DMS 273 (cell line): Measurements from ENCODE around the gene IFI30.

Experiments used
- DNase-seq: peaks from one replicate; lab custom pipeline; 2025; ENCODE audit not compliant: unreplicated experiment; lab: John Stamatoyannopoulos, UW

IFI30 gene

DNA sequence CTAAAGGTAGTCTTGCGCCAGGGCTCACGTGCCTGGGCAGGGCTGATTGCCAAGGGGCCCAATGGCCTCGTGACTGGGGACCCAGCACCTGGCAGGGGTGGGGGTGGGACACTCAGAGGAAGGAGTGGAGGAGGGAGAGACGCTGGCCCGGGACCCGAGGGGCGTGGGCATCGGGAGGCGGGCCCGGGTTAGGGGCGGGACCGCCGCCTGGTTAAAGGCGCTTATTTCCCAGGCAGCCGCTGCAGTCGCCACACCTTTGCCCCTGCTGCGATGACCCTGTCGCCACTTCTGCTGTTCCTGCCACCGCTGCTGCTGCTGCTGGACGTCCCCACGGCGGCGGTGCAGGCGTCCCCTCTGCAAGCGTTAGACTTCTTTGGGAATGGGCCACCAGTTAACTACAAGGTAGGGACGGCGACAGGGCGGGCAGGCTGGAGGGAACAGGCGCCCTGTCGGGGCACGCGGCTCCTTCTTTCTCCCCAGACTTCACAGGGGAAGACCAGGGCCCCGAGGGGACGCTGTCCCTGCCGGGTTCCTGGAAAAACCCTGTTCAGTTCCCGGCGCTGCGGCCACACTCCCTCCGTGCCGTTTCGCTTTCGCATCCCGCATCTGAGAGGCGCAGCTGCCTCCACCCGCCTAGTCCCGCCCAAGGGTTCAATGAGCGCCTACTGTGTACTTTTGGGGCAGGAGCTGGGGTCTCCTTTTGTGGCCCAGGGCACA is at the start of gene IFI30:
Gene IFI30 (plus strand): TSS at position 242 of the 717 bp plus-strand sequence. CDS start 29 bp downstream, at position 271.
- peak; percentile 94 for DNase-seq

DNA sequence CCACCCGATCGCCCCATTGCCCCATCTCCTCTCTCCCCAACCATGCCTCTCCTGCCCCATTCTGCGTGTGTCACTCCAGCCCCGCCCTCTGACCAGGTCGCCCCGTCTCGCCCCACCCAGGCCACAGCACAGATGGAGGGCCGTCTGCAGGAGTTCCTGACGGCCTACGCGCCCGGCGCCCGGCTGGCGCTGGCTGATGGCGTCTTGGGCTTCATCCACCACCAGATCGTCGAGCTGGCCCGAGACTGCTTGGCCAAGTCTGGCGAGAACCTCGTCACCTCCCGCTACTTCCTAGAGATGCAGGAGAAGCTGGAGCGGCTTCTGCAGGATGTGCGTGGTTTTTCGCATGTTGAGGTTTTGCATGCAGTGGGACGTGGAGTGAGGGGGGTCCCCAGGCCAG is 49.8 kb upstream of the IFI30 start:
- no peak for DNase-seq

DNA sequence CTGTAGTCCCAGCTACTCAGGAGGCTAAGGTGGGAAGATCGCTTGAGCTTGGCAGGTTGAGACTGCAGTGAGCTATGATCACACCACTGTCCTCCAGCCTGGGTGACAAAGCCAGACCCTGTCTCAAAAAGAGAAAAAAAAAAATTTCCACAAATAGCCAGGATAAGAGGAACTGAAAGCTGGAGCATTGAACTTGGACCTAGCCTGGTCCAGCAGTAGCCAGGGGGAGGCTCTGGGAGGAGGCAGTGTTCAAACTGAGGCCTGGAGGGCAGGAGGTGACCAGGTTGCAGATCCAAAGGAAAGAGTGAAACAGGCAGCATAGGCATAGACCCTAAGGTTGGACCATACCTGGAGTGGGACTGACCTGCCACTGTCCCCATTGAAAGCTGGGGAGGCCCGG is 47.5 kb upstream of the IFI30 start:
- DNase-seq: no peak

DNA sequence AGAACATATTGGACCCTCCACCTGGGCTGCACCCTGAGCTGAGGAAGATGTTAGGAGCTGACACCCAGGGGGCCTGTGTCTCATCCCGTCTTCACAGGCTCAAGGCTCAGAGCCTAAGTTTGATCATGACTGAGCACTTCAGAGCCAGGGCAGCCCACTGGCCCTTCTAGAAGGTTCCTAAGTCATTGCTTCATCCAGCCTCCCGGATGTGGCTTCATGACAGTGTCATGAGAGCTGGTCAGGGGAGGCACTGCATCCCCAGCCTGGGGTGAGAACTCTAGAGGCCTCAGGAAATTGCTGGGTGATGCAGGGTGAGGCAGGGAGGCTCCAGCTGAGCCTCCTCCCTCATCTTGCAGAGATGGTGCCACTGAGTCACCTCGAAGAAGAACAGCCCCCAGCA is 45.6 kb upstream of the IFI30 start:
- DNase-seq: no peak

DNA sequence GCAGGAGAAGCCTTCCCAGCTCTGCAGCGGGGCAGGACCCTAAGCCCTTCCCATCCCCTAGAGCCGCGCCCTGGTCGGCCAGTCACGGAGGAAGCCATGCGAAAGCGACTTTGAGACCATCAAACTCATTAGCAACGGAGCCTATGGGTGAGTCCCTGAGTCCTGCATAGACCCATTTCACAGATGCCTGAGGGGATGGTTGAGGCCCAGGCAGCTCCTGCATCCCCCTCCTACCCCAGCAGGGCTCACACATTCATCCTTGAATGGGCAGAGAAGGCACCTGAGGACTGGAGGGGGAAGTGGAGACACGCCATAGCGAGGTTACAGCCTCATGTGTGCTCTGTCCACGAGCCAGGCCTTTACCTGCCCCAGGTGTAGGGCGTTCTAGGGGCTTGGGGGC is 44.8 kb upstream of the IFI30 start:
- no peak for DNase-seq

DNA sequence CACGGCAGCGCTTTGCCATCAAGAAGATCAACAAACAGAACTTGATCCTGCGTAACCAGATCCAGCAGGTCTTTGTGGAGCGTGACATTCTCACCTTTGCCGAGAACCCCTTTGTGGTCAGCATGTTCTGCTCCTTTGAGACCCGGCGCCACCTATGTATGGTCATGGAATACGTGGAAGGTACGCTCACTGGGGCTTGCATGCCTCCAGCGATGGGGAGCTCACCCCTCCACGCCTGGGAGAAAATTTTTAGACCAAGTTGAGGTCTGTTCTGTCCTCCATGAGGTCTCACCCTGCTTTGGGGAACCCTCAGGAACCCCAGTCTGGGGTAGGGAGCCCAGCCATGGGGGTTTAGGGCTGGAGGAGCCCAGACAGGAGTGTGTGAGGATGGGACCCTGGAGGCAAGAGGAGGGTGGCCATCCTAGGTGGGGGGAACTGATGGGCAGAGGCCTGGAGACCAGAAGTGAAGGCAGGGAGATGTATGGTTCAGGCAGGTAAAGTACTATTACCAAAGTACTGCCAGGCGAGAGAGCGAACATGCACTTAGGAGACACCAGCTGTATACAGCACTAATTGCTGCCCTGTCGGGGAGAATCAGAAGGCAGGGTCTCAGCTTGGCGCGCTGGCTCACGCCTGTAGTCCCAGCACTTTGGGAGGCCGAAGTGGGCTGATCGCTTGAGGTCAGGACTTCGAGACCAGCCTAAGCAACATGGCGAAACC is 42.9 kb upstream of the IFI30 start:
- DNase-seq: no peak

DNA sequence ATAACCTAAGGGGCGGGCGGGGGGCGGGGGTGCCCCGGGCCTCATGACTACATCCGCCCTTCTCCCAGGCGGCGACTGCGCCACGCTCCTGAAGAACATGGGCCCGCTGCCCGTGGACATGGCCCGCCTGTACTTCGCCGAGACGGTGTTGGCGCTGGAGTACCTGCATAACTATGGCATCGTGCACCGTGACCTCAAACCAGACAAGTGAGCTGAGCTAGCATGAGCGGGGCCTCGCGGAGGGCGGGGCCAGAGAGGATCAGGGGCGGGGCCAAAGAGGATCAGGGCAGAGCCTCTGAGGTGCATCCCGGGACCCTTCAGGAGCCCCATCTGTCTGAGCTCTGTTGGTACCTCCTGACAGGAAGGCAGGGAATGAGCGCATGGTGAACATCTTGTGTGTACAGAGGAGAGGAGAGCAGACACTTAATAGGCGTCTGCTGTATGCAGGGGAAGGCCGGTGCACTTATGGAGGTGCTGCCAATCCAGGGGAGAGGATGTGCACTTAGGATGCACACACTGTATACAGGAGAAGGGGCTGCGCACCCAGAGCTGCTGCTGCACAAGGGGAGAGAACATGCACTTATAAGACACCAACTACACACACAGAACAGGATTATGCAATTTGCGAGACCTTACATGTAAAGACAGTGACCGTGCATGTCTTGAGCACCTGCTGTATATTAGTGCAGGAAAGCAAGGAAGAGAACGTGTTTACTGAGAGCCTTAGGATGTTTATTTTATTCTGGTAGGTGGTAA is 41.6 kb upstream of the IFI30 start:
- peak; percentile 53 for DNase-seq

DNA sequence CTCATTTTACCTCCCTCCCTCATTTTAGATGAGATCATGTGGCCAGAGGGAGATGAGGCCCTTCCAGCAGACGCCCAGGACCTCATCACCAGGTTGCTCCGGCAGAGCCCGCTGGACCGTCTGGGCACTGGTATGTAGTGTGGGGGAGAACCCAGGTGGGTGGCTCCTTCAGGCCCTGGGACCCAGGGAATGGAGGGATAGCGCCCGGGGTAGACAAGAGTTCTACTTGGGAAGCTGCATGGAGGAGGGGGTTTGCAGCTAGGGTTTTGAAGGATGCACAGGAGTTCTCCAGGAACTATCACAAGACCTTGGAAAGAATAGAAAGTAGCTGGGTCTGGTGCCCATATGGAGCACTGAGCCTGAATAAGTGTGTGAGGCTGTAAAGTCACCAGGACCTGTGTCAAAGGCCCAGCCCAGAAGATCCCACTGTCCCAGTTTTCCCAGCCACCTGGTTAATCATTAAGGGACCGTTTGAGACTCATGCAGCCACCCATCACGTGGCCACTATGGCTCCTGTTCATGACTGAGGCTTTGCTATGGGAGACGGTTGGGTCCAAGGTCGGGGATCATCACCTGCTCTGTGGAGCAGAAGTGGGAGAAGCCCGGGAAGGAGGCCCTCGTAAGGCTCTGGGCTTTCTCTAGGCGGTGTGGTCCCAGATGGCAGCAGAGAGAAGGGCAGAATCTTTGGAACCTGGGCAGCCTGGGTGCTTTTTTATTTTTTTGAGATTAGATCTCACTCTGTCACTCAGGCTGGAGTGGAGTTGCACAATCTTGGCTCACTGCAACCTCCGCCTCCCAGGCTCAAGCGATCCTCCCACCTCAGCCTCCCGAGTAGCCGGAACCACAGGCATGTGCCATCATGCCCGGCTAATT is 37.7 kb upstream of the IFI30 start:
- no peak for DNase-seq

DNA sequence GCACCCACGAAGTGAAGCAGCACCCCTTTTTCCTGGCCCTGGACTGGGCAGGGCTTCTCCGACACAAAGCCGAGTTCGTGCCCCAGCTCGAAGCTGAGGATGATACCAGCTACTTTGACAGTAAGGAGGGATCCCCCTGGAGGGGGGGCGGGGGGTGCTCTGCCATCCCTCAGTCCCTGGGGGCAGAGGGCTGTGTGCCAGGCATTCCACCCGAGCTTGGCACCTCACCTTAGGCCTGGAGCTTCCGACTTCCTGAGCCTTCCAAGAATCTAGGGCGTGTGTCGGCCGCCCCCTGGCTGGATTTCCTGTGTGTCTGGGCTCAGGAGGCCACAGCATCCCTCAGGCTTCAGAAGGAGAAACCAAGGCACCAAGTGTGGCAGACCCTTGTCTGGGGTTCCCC is 36.4 kb upstream of the IFI30 start:
- DNase-seq: no peak

DNA sequence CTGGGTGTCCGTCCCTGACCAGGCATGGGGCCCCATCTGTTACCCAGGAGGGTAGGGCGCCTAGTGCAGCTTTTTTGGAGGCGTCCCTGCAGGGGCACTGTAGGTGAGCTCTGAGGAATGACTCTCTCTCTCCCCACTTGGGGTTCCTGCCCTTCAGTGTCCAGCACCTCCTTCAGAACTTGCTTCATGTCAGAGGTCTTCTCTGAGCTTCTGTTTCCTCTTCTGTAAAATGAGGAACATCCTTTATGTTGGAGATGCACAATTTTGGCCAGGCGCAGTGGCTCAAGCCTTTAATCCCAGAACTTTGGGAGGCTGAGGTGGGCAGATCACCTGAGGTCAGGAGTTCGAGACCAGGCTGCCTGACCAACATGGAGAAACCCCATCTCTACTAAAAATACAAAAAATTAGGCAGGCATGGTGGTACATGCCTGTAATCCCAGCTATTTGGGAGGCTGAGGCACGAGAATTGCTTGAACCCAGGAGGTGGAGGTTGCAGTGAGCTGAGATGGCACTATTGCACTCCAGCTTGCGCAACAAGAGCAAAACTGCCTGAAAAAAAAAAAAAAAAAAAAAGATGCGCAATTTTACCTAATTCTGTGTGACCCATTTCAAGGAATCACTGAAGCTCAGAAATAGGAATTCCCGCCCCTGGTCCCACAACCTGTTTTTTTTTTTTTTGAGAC is 35.8 kb upstream of the IFI30 start:
- DNase-seq: no peak

DNA sequence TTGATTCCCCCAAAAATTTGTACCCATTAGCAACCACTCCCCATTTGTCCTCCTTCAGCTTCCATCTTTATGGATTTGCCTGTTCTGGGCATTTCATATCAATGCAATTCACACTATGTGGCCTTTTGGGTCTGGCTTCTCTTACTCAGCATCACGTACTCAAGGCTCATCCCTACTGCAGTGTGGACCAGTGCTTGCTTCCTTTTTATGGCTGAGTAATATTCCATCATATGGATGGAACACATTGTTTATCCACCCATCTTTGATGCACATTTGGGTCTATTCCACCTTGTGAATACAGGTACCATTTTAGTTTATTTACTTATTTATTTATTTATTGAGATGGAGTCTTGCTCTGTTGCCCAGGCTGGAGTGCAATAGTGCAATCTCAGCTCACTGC is 33.1 kb upstream of the IFI30 start:
- no peak for DNase-seq

DNA sequence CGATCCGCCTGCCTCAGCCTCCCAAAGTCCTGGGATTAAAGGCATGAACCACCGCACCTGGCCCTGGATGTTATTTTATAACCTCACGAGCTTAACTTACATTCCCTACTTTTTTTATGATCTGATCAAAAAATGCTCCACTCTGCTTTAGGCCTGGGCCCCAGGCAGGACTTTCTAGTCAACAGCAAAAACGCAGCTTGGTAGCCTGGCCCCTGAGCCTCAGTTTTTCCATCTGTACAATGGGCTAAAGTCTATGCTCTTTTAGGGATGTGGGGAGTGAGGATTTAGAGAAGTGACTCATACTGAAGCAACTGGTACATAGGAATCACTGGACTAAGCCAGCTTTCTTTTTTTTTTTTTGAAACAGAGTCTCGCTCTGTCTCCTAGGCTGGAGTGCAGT is 32.6 kb upstream of the IFI30 start:
- DNase-seq: no peak

DNA sequence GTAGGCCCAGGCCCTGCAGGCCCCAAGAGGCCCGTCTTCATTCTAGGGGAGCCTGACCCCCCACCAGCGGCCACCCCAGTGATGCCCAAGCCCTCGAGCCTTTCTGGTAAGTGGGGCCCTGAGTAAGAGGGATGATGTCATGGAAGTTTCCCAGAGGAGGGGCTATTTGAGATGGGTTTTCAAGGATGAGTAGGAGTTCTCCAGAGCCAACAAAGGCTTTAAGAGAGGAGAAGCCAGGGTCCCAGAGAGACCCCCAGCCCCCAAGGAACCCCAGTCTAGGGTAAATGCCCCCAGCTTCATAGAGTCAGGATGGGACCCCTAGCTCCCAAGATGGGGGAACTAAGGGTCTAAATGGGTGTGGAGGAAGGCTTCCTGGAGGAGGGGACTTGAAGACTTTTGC is 29.7 kb upstream of the IFI30 start:
- DNase-seq: no peak

DNA sequence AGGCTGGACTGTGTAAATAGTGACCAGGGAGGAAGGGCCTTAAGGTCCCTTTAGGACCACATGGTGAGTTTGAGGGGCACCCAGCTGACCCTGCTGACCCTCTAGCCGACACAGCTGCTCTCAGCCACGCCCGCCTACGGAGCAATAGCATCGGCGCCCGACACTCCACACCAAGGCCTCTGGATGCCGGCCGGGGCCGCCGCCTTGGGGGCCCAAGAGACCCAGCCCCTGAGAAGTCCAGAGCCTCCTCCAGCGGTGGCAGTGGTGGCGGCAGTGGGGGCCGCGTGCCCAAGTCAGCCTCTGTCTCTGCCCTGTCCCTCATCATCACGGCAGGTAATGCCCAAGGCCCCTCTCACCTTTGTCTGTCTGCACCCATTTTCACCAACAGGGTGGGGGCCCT is 29.3 kb upstream of the IFI30 start:
- DNase-seq: no peak

DNA sequence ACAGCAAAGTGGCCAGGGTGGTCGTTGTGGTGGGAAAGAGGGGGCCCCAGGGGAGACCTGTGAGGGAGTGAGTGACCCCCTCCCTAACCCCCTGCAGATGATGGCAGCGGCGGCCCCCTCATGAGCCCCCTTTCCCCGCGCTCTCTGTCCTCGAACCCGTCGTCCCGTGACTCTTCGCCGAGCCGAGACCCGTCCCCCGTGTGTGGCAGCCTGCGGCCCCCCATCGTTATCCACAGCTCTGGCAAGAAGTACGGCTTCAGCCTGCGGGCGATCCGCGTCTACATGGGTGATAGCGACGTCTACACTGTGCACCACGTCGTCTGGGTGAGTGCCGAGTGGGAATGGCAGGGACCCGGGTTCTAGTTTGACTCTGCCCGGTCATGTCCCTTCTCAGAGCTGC is 28.7 kb upstream of the IFI30 start:
- DNase-seq: no peak

DNA sequence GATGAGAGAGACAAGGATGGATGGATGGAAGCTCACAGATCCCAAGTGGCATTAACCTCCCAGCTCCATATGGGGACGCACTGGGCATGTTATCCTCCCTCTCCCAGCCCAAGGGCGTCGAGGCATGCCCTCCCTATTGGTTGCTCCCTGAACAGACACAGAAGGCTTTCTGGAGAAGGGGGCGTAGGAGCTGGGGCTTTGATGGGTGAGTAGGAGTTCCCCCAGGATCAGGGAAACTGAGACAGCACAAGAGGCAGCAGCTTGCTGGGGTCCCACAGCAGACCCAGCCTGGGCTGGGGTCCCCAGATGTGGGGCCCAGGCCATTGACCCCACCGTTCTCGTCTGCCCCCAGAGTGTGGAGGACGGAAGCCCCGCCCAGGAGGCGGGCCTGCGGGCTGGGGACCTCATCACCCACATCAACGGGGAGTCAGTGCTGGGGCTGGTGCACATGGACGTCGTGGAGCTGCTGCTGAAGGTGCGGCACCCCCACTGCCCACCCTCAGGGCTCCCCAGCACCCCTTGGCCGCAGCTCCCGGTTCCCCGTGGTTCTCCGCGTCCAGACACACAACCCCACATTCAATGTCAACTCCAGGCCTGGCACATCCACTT is 28.1 kb upstream of the IFI30 start:
- DNase-seq: no peak

DNA sequence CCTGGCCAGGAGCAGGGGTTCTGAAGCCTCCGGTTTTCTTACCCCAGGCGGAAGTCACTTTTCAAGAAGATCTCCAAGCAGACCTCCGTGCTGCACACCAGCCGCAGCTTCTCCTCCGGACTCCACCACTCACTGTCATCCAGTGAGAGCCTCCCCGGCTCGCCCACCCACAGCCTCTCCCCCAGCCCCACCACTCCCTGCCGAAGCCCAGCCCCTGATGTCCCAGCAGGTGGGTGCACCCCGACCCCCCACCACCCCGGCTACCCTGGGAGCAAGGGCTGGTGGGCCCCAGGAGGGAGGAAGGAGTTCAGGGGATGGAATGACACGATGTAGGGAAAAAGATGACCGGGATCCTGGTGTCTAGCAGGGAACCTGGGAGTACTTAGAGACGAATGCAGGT is 26.2 kb upstream of the IFI30 start:
- DNase-seq: no peak

DNA sequence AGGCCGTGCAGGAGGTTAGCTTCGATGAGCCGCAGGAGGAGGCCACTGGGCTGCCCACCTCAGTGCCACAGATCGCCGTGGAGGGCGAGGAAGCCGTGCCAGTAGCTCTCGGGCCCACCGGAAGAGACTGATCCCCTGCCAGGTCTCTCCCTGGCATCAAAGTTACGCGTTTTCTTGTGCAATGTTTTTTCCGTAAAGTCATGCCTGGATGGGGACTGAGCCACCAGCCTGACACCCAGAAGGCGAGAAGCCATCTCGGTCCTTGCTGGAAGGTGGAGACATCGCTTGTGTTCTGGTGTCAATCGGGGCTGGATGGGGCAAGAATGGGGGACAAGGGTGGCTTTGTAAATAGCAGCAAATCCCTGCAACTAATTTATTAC is 24.0 kb upstream of the IFI30 start:
- no peak for DNase-seq

DNA sequence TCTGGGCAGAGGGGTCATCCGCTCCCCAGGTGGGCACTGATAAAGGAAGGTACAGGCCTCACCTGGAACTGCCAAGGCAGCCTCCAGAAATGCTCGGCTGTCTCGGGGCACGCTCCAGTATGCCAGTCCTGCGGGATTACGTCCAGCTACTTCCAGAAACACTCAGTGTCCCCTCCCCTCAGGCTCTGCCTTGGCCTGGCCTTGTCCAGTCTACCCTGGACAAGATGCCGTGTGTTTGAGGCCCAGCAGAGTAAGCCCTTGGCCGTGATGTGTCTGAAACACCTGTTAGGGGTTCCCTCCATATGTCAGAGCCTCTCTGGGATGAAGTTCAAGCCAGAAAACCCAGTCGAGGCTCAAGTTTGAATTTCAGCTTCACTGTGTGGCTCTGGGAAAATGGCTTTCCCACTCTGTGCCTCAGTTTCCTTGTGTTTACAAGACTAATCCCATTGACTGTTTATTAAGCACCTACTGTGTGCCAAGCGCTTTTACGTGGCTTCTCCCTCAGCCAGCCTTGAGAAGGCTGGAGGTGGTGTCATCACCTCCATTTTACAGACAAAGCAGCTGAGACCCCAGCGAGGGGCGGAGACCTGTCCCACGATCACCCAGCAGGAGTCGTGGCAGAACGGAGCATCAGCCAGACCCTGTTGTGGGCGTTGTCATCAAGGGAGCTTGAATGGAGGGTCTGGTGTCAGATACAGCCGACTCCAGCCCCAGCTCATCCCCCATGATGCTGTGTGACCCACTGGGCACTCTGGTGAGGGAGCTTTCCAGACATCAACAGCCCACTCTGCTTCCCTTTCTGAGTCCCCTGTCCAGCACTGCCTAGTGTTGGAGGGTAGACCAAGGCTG is 22.6 kb upstream of the IFI30 start:
- no peak for DNase-seq
